Stimulated activated CD8-positive, alpha-beta memory T cell treated with anti-CD3 and anti-CD28 coated beads, Interleukin-4, amount 100 ng/mL, for 48 hours (primary cell): ENCODE measurements around the gene RTP5.
A peak's percentile ranks its signal among the peaks of the same experiment; 100 is the strongest.

ENCODE experiments used
- DNase-seq: peaks from one replicate; pipeline ENCODE4 v3.0.0-alpha.2; 2020

RTP5 gene

DNA sequence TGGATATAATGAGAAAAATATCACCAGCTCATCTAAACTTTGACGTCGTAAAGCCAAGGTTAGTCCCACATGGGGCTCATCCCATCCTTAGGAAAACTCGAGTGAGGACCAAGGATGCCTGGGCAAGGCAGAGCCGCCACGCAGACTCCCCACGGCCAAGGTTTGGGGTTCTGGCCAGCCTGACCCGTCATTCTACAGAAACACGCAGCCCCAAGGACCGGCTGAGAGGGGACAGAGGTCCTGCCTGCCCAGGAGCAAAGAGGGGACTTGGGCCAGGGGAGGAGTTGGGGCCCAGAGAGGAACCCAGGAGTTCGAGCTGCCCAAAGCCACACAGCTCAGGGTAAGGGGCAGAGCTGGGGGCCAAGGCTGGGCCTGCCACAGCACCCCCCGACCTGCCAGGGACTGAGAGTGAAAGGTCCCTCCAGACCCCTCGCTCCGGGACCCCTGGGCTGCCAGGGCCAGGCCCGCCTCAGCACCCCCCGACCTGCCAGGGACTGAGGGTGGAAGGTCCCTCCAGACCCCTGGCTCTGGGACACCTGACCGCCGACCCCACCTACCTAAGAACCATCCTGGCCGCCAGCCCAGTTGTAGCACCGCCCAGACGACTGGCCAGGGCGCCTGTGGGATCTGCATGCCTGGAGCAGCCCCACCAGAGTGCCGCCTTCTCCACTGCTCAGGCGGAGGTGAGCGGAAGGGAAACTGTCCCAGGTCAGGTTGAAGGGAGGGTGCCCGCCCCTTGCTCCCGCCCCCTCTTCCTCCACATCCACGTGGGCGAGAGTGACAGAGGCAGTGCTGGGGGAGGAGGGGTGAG lies 11.1 kb upstream of the RTP5 start, which contains the start of gene PDCD1:
Gene PDCD1 (minus strand): TSS at position 689 of the 811 bp plus-strand sequence. CDS start 56 bp downstream, at position 633.
- peak; percentile 80 for DNase-seq

DNA sequence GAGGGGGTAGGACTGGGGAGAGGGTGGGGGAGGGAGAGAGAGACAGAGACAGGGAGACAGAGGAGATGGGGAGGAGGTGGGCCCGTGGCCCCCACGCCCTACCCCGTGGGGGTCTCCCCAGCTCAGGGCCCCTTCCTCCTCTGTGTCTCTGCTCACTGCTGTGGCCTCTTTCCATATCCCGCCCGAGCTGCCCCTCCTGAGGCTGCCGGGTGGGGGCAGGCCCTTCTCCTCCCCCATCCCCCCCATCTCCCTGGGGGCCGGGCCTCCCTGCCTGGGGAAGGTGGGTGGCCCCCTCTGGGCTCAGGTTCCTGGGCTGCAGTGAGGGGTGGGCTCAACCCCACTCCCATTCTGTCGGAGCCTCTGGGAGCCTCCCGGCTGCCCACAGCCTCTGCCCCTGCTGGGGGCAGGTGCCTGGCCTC lies 10.5 kb upstream of the RTP5 start:
- no peak for DNase-seq

DNA sequence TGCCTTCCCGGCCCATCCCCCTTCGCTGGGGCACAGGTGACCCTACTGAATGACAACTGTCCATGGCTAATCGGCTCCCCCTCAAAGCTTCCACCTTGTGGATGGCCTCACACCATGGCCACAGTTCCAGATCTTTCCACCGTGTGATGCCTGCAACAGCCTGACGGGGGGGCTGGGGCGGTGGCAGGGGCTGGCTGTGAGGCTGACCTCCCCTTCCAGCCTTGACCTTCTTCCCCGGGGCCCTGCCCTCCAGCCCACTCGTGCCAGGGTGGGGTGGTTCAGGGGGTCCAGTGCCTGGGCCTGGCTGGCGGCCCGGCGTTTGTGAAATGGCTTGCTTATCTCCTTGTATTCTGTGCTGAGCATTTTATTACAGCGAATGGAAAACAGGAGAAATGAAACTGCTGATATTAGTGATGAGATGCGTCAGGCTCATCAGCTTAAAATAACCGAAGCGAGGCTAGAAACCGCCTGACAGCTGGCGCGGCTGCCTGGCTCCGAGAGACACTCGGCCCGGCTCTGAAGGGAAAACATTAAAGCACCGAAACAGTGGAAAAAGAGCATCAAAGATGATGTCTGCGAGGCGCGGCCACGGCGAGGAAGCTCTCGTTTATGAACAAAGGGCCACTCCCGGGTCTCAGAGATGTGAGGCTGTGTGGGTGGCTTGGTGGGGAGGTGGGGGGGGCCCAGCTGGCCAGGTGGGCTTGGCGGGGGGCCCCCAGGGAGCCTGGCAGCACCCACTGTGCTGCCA lies 9.9 kb upstream of the RTP5 start:
- DNase-seq, result peak; percentile 81

DNA sequence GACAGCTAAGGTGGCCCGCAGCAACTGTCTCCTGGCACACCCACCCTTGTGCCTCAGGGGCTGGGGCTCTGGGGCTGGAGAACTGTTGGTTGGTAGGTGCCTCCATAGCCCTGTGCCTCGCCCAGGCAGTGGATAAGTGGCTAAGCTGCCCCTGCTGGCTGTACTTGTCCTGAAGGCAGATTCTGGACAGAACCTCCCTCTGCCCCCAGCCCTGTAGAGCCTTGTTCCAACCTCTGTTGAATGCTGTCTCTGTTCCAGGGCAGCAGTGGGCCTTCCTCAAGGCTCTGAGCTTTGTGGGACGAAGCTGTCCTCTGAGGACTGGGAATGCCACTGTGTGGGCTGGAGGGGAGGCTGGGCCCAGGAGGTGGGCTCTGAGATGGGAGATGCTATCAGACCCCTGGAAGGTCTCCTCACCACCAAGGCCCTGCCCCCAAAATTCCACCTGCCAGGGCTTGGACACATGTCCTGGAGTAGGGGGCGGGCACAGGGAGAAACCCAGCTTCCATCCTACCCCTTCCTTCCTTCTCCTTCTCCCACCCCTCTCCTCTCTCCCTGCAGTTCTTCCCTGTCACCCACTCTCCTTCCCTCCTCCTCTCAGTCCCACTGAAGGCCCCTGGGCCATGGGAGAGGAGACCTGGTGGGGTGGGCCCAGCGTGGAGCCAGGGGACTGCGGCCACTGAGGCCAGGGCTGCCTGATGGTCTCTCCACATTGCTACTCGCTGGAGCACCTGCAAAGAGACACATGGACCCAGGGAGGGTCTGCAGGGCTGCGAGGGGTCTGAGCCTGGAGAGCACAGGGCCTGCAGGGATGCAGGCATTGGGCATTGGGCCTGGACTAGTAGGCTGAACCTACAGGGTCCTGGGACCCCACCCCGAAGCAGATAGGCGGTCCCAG lies 9.1 kb upstream of the RTP5 start:
- no peak for DNase-seq

DNA sequence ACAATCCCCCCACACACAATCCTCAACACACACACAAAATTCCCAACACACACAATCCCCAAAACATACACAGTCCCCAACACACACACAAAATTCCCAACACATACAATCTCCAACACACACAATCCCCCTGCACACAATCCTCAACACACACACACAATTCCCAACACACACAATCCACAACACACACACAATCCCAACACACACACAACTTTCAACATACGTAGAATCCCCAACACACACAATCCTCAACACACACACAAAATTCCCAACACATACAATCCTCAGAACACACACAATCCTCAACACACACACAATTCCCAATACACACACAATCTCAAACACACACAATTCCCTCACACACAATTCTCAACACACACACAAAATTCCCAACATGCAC lies 8.3 kb upstream of the RTP5 start:
- DNase-seq, result no peak

DNA sequence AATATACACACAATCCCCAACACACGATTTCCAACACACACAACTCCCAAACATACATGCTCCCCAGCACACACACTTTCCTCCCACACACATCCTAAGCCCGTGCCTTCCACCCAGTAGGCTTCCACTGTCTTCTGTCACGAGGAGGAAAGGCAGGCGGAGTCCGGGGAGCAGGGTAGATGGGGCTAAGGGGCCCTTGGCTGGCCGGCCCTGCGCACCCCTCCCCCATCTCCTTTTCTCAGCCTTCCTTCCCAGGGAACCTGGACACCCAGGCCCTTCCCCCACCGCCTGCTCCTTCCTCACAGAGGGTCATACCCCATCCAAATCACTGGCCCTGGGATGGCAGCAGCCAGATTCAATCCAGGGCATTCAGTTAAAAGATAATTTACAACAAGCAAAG lies 7.4 kb upstream of the RTP5 start:
- DNase-seq, result no peak

DNA sequence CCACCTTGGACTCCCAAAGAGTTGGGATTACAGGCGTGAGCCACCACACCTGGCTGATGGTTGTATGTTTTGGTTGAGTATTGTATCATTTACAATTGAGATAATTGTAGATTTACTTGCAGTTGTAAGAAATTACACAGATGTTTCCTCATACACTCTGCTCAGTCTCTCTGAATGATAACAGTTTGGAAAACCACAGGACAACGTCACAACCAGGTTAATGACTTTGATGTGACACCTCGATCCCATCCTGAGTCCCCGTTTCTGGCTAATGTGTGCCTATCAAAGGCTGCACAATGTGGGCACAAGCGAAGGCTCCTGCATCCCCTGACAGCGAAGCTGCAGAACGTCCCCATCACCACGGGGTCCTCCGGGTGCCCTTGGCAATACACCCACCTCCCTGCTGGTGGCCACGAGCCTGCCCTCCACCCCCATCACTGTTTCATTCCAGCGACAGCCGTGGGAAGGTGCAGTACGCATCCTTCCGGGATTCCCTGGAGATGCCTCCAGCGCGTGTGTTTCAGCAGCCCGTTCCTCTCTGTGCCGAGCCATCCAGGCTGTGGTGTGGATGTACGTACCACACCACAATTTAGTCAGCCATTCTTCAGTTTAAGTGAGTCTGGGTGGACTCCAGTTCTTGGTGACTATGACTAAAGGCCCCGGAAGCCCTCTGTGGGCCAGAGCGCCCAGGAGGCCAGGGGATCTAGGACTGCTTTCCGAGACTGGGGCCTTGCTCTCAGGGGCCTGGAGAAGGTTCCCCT lies 6.6 kb upstream of the RTP5 start:
- no peak for DNase-seq

DNA sequence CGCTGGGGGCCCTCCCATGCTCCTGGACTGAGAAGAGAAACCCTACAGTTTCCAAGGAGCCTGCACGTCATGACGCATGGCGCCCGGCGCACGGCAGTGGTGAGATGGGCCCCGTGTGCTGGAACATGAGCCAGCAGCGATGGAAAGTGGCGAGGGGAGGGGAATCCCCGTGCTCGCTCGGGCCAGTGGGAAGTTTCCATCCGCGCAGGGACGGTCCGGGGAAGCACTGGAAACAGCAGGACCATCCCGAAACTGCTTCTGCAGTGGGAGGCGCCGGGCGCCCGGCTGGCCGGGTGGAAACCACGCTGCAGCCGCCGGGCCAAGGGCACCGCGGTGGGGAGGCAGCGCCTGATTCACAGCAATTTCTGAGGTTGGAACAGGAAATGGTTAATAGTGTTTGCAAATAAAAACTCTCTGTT lies 6.0 kb upstream of the RTP5 start:
- DNase-seq, result peak; percentile 82

DNA sequence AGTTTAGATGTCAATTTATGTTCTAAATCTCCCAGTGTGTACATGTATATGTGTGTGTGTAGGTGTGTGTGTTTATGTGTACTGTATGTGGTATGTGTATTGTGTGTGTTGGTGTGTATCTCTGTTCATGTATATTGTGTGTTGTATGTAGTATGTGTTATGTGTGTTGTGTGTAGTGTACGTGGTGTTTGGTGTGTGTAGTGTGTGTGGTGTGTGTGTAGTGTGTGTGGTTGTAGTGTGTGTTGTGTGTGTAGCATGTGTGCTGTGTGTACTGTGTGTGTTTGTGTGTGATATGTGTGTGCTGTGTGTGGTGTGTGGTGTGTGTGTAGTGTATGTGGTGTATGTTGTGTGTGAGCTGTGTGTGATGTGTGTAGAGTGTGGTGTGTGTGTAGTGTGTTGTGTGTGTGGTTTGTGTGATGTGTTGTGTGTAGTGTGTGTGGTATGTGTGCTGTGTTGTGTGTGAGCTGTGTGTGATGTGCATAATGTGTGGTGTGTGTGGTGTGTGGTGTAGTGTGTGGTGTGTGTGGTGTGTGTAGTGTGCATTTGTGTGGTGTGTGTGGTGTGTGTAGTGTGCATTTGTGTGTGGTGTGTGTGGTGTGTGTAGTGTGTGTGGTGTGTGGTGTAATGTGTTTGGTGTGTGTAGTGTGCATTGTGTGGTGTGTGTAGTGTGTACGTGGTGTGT lies 5.2 kb upstream of the RTP5 start:
- DNase-seq, result no peak

DNA sequence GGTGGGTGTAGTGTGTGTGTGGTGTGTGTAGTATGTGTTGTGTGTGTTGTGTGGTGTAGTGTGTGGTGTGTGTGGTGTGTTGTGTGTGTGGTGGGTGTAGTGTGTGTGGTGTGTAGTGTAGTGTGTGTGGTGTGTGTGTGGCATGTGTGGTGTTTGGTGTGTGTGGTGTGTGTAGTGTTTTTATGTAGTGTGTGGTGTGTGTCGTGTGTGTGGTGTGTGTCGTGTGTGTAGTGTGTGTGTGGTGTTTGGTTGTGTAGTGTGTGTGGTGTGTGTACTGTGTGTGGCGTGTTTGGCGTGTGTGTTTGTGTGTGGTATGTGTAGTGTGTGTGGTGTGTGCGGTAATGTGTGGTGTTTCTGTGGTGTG lies 4.7 kb upstream of the RTP5 start:
- no peak for DNase-seq

DNA sequence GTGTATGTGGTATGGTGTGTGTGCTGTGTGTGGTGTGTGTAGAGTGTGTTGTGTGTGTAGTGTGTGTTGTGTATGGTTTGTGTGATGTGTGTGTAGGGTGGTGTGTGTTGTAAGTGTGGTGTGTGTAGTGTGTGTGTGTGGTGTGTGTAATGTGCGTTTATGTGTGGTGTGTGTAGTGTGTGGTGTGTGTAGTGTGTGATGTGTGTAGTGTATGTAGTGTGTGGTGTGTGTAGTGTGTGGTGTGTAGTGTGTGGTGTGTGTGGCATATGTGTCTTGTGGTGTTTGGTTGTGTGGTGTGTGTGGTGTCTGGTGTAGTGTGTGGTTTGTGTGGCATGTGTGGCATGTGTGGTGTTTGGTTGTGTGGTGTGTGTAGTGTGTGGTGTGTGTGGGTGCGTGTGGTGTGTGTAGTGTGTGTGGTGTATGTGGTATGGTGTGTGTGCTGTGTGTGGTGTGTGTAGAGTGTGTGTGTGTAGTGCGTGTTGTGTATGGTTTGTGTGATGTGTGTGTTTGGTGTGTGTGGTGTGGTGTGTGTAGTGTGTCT lies 4.0 kb upstream of the RTP5 start:
- no peak for DNase-seq

DNA sequence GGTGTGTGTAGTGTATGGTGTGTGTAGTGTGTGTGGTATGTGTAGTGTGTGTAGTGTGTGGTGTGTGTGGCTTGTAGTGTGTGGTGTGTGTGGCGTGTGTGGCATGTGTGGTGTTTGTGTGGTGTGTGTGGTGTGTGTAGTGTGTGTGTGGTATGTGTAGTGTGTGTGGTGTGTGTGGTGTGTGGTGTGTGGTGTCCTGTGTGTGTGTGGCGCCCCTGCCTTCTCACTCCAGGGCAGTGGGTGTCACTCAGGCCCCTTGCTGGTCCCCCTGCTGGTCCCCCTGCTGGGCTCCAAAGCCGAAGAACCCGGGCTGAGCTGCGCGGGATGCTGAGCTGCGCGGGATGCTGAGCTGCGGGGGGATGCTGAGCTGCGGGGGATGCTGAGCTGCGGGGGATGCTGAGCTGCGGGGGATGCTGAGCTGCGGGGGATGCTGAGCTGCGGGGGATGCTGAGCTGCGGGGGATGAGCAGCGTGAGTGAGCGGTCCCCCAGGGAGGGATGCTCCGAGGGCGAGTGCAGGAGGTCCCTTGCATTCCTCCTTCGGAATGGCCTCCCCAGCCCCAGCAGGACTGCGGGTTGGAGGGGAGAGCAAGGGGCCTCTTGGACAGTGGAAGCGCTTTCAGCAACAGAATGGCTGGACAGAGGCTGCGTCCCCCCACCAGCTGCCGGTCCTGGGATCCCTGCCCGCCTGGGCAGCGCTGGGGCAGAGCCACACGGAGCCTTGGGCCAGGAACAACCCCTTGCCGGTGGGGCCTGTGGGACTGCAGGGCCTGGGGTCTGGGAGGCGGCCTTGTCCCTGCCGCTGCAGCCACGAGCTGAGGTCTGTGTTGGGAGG lies 3.4 kb upstream of the RTP5 start:
- DNase-seq, result no peak

DNA sequence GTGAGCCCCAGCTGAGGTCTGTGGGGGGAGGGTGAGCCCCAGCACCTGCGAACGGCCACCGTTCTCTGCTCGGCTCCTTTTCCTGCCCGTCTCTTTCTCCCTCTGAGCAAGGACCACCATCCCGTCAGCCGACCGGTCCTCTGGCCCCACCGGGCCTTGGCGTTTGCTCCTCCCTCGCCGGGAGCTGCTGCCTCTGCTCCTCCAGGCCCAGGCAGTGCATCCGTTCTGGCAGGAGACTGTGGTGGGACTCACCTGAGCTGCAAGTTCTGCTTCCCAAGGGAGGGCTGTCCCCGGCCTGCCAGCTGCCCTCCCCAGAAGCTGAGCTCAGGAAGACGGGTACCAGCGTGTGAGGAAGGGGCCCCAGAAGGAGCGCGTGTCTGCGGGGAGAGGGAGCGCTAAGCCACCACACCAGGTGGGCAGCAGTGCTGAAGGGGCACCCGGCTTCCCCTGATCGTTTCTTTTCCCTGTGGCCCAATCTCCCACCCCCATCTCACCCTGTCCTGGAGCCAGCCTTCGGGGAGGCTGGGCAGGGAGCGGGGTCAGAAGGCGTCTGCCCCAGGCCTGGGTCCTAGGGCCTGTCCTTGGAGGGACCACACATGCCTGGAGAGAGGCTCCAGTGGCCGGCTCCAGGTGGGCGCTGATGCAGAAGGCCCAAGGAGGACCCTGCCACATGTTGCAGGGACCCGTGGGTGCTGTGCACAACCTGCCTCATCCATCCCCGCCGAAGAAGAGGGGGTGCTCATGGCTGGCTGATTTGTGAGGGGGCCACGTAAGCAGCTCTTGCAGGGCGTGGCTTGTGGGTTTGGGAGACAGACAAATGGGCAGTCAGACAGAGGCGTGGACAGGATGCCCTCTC lies 2.5 kb upstream of the RTP5 start:
- no peak for DNase-seq

DNA sequence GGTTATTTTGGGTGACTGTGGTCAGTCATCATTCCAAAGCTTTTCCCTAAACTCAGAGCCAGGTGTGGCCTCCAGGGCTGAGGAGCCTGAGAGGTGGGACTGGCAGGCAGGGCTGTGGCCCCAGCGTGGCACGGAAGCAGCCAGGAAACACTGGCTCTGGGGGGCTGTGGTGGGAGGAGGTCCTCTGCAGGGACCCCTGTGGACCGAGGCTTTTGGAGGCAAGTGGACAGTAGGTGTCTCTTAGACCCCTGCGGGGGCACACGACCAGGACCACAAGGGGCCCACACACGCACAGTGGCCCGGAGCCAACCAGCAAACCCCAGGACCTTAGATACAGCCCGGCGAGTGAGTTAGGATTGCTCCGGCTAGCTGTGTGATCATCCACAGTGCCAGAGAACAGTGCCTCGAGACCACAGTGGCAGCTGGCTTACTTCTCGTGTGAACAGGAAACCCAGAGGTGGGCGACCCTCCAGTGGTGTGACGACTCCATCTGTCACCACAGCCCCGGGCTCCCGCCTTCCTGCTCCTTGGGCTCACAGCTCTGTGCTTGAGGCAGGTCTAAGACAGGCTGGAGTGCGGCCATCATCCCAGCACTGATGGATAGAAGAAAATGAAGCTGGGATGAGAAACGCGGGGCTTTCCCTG lies 1.6 kb upstream of the RTP5 start:
- DNase-seq, result peak; percentile 79

DNA sequence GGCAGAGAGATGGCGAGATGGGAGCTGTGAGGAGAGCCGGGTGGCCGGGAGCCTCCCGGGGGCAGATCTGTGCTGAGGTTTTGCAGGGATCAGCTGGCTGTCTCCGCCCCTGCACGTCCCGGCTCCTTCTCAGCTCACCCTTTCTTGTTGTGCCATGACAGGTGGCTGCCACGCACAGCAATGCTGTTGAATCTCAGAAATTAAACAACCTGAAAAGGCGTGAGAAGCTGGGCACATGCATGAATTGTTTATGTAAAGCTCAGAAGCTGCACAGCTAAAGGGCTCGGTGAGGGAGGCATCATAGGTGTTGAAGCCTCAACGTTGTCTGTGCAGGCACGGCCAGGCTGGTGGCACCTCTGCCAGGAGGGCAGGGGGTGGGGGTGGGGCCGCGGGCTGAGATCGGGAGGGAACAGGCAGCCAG lies 858 bp upstream of the RTP5 start:
- DNase-seq, result no peak

DNA sequence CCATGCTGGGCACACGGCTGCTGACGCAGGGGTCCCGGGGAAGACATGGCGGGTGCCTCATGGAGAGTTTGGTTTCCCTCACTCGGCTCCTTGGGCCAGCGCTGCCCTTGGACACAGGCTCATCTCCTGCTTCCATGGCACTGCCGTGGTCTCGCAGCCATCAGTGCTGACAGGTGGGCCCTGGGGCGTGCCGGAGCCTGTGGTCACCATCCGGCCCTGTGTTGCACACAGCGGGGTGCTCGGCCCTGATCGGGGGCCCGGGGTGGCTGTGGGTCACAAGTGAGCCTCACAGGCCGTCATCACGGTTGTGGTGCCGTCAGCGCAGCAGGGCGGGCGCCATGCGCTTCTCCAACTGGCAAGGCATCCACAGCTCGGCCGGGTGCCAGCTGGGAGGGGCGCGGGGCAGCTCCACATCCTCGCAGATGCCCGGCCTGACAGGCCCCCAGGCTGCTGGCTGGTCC lies 582 bp downstream of the RTP5 start:
- DNase-seq, result no peak

DNA sequence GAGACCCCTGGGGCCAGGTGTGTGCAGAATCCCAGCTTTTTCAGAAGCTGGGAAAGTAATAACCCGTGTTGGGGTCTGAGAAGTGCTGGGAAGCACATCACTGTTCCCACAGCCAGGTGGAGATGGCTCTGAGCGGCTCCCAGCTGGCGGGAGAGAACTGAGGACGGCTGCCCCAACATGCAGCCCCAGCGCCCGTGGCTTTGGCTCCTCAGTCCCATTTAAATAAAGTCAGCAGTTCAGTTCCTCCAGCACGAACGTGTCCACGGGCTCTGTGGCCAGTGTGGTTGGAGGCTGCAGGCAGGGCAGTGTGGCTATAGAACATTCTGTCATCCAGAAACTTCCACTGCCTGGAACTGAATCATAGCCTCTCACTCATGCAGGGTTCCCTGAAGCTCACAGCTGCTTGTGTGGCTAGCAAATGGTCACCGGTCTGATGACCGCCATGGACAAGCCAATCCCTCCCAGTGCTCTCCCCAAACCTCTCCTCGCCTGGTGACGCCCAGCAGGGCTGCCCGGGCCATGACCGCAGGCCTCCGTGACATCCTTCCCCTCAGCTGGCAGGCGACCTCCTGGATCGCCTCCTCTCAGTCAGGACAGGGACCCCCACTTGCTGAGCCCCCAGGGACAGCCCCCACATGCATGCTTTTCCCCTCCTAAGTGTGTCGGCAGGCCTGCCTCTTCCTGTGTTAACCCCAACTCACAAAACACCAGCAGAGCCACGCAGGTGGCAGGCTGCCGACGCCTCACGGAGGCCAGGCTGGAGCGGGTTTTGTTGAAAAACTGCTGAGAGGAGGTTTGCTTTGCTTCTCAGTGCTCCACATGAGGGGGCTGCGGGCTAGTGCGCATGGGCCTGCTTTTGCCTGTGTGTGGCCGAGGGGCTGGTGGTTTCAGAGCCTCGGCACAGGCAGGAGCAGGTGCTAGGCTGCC lies 1.3 kb downstream of the RTP5 start:
- peak; percentile 46 for DNase-seq
